SIG-M5 treated with dmso at 0.1 percent for 504 hours (cell line): ENCODE results near the gene SLC50A1.
"Not testable (repeated sequence)": the region's sequence is repeated elsewhere in the genome, so short reads cannot be mapped to it uniquely, and the experiment has no call there.

Source experiments
- DNase-seq: peaks from one replicate; lab custom pipeline; 2025; ENCODE audit not compliant: unreplicated experiment; lab: John Stamatoyannopoulos, UW

The SLC50A1 gene

DNA sequence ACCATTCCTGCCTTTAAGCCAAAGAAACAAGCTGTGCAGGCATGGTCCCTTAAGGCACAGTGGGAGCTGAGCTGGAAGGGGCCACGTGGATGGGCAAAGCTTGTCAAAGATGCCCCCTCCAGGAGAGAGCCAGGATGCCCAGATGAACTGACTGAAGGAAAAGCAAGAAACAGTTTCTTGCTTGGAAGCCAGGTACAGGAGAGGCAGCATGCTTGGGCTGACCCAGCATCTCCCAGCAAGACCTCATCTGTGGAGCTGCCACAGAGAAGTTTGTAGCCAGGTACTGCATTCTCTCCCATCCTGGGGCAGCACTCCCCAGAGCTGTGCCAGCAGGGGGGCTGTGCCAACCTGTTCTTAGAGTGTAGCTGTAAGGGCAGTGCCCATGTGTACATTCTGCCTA is 1.3 kb upstream of the SLC50A1 start:
- DNase-seq = no peak

DNA sequence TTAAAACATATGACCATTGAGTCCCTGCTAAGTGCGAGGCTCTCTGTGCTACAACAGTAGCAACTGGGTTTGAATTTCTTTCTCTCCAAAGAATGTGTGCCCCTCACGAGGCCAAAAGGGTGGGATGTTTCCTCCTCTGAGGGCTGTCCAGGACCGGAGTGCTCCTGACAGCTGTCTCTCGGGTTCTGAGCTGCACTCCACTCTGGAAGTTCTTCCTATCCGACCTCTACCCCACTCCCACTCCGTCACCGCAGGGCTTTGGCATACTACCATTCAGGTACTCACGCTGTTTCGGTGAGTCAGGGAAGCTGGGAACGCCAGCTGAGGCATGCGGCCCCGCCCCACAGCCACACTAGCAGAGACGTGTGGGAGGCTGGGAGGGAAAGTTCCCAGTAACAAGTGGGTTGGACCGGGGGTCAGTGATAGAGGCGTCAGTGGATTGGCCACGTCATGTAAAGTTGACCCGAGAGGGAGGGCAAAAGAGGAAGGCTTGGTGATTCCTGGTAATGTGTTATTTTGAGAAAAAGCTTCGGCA is 705 bp upstream of the SLC50A1 start:
- DNase-seq = peak; percentile 82

DNA sequence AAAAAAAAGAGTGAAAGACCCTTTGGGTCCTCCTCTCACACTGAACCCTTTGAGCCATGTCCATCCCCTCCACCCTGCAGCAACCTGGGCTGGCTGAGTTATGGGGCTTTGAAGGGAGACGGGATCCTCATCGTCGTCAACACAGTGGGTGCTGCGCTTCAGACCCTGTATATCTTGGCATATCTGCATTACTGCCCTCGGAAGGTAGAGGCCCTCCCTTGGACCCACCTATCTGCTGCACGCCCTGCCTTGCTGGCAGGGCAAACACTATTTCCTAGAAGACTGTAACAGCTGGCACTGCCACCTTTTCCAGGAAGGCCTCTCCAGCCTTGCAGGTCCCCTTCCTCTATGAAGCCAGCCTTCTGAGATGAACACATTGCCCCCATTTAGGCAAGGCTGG is 1.1 kb downstream of the SLC50A1 start:
- no peak for DNase-seq

DNA sequence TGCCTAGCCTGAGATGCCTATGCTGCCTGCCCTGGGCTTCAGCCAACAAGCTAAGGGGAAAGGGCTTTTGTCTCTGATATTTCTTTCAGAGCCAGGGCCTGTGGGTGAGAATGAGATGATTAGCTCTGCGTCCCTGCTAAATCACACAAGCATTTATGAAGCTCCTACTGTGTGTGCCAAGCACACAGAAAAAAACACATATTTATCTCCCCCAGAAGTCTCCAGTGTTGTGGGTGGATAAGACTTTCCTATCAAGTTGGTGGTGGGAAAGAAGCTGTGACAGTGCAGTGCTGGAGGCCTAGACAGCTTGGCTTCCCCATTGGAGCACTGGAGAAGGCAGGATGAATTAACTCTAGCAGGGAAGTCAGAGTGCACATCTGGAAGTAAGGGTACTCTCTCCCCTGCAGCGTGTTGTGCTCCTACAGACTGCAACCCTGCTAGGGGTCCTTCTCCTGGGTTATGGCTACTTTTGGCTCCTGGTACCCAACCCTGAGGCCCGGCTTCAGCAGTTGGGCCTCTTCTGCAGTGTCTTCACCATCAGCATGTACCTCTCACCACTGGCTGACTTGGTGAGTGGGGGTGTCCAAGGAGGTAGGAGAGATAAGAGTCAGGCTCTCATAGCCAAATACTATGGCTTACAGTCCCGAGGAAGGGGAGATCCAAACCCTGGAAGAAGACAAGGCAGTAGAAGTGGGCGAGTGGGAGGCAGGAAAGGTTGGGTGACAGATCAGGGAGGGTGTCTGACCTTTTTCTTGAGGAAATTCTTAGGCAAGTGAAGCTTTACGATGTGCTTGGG is 1.7 kb downstream of the SLC50A1 start:
- DNase-seq = no peak

GRCh38 chr1:155139895-155140629 is 4.4 kb downstream of the SLC50A1 start, which contains the start of gene DPM3:
DPM3 (minus strand) TSS chr1:155140531; CDS start chr1:155140240, 291 bp downstream.
- DNase-seq = peak; percentile 90

DNA sequence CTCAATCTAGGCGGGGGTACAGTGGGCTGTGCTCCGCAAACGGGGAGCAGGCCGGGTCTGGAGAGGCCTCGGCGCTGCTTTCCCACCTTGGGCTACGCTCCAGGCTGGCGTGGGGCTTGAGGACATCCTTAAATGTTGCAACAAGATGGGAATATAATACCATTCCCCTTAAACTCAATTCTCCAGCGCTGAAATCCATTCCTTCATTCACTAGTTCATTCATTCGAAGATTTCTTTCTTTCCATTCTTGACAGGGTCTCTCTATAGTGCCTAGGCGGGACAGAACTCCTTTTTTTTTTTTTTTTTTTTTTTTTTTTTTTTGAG is 4.9 kb downstream of the SLC50A1 start:
- DNase-seq = no peak

DNA sequence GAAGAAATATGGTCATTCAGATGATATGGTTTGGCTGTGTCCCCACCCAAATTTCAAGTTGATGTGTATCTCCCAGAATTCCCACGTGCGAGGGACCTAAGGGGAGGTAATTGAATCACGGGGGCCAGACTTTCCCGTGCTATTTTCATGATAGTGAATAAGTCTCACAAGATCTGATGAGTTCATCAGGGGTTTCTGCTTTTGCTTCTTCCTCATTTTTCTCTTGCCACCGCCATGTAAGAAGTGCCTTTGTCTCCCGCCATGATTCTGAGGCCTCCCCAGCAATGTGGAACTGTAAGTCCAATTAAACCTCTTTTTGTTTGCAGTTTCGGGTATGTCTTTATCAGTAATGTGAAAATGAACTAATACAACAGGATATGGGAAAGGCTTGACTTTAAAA is 6.1 kb downstream of the SLC50A1 start:
- no peak for DNase-seq

- DNase-seq = no peak
Measured at GRCh38 chr1:155145491-155145890, 9.8 kb downstream of the SLC50A1 start.

DNA sequence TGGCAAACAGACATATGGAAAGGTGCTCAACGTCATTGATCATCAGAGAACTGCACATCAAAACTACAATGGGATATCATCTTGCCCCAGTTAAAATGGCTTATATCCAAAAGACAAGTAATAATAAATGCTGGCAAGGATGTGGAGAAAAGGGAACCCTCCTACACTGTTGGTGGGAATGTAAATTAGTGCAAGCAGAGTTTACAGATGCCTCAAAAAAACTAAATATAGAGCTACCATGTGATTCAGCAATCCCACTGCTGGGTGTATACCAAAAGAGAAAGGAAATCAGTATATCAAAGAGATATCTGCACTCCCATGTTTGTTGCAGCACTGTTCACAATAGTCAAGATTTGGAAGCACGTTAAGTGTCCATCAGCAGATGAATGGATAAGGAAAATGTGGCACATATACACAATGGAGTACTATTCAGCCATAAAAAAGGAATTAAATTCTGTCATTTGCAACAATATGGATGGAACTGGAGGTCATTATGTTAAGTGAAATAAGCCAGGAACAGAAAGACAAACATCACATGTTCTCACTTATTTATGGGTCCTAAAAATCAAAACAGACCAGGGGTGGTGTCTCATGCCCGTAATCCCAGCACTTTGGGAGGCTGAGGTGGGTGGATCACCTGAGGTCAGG is 20.5 kb downstream of the SLC50A1 start:
- DNase-seq = not testable (repeated sequence)

DNA sequence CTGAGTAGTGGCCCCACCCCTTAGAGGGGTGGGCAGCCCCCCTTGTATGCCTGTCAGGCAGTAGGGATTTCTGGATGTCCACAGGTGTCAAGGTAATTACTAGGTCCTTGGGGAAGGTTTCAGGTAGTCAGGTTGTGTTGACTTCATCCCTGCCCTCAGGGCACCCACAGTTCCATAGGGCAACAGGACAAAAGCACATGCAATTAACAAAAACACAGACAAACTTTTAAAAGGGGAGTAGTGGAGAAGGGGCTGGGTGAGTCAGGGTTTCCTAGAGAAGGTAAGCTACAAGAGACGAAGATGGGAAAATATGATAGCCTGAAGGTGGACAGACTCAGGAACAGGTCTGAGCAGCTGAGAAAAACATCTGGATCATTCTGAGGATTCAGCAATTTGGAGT is 23.3 kb downstream of the SLC50A1 start:
- no peak for DNase-seq

GRCh38 chr1:155160128-155160527 is 24.5 kb downstream of the SLC50A1 start:
- peak; percentile 39 for DNase-seq

- not testable (repeated sequence) for DNase-seq
Measured at GRCh38 chr1:155162631-155163030, 27.0 kb downstream of the SLC50A1 start.

DNA sequence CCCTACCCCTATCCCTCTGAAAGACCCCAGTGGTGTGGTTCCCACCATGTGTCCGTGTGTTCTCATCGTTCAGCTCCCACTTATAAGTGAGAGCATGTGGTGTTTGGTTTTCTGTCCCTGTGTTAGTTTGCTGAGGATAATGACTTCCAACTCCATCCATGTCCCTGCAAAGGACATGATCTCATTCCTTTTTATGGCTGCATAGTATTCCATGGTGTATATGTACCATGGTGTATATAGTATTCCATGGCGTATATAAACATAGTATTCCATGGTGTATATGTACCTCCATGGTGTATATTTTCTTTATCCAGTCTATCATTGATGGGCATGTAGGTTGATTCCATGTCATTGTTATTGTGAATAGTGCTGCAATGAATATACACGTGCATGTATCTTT is 28.1 kb downstream of the SLC50A1 start:
- DNase-seq = not testable (repeated sequence)

DNA sequence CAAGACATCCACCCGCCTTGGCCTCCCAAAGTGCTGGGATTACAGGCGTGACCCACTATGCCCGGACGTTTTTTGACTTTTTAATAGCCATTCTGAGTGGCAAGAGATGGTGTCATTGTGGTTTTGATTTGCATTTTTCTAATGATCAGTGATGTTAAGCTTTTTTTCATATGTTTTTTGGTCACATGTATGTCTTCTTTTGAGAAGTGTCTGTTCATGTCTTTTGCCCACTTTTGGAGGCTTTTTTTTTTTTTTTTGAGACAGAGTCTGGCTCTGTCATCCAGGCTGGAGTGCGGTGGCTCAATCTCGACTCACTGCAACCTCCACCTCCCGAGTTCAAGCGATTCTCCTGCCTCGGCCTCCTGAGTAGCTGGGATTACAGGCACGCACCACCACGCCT is 29.0 kb downstream of the SLC50A1 start:
- not testable (repeated sequence) for DNase-seq

- no peak for DNase-seq
Measured at GRCh38 chr1:155166051-155166470, 30.4 kb downstream of the SLC50A1 start.

- DNase-seq = no peak
Measured at GRCh38 chr1:155166471-155167165, 31.0 kb downstream of the SLC50A1 start.

- DNase-seq = peak; percentile 86
Measured at GRCh38 chr1:155167166-155168104, 31.8 kb downstream of the SLC50A1 start.

GRCh38 chr1:155168105-155168445 is 32.4 kb downstream of the SLC50A1 start:
- not testable (repeated sequence) for DNase-seq

DNA sequence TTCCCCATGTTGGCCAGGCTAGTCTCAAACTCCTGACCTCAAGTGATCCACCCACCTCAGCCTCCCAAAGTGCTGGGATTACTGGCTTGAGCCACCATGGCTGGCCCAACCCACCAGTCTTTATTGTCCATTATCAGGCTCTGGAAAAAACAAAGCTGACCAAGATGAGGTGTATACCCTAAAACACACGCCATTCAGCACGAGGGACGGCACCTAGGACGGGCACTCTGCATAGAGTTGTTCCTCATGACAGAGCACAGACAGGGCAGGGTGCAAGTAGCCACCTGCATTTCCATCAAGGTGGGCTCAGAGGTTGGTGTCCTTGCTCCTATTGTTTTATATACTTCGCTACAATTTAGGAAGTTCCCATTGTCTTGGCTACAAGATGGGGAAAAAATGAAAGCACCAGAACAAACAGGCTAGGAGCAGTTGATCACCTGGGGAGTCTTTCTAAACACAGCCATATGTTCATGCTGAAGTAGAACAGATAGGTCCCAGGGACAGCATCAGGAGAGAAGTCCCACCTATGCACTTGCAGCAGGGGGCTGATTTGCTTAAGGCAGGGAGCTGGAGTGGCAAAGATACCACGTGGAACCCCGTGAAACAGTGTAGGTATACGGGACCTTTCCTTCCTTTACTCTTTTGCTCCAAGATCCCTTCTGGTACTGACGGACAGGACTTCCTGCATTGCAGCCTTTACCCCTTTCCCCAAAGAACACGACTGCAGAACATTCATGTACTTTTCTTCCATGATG is 33.0 kb downstream of the SLC50A1 start:
- no peak for DNase-seq
